Measurements from ENCODE around the gene RAE1. TPM values are rescaled to one million over a fixed set of nuclear protein-coding genes. Genes with fewer than 3 reads are reported as not detected.

Gene RAE1
- total RNA-seq, 1 experiment from 2014 or later = 53.1 TPM

DNA sequence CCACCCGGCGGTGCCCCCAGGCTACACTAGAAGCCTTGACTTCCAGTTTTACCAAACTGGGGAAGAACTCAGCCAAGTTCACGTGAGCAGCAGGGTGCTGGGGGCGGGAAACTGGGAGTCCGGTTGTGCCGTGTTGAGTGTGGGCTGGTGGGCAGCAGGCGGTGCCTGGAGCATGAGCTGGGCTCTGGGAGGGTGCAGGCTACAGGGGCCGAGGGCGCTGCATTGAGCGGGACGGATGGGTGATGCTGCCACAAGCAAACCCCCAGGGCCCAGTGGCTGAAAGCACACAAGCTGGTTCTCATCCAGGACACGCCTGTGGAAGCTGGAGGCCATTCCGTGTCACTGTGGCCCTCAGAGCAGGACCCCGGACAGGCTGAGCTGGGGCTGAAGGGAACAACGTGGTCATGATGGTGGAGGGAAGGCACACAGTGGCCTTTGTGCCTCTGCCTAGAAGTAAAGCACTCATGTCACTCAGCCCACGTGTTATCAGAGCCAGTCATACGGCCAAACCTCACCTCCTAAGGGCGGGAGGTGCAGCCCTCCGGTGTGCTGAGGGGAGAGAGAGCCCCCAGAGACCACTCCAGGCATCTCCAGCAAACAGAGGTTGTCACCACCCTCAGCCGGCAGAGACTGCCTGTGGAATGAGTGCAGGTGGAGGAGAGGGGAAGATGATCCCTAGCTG, 69.7 kb downstream of the RAE1 start:
- no peaks in the 10 kb centered on the region for H3K79me1 ChIP-seq (ENCODE audit: insufficient read depth, low read depth, low read length, poor library complexity, severe bottlenecking)
- no peak overlapping the region for H2BK5ac ChIP-seq (ENCODE audit: insufficient read length, low read length)
- no peaks in the 10 kb centered on the region for H3K27me3 ChIP-seq (ENCODE audit: insufficient read depth, low read length)
- no peak overlapping the region for H3K56ac ChIP-seq (ENCODE audit: insufficient read length, low read depth, low read length)
- H3K27ac Mint-ChIP-seq = peak overlapping the region in 1 of 3 experiments; percentile 77; a peak in 2 of 7 replicates
- H3K36me3 Mint-ChIP-seq (ENCODE audit: insufficient read depth in 1 of 3, low read depth in 3 of 3) = no peaks in the 10 kb centered on the region
- no CpG with 5 or more reads among the region's 20 CpGs for WGBS (ENCODE audit: extremely low coverage, insufficient read length, low lambda C conversion rate)
- no peak overlapping the region for H2BK20ac ChIP-seq (ENCODE audit: low read depth, low read length, poor library complexity, severe bottlenecking)
- H2BK12ac ChIP-seq (ENCODE audit: insufficient read length, low read depth, low read length) = no peak overlapping the region
- no peaks in the 10 kb centered on the region for H3K4me1 ChIP-seq (ENCODE audit: insufficient read depth, low read length)
- no peaks in the 10 kb centered on the region; the same call in none of the 2 replicates for H3K27me3 Mint-ChIP-seq (ENCODE audit: low read depth)
- peaks cover 9 to 19% of the 10 kb centered on the region in 2 experiments for H3K4me1 Mint-ChIP-seq
- TF ChIP-seq, protein P1, sequence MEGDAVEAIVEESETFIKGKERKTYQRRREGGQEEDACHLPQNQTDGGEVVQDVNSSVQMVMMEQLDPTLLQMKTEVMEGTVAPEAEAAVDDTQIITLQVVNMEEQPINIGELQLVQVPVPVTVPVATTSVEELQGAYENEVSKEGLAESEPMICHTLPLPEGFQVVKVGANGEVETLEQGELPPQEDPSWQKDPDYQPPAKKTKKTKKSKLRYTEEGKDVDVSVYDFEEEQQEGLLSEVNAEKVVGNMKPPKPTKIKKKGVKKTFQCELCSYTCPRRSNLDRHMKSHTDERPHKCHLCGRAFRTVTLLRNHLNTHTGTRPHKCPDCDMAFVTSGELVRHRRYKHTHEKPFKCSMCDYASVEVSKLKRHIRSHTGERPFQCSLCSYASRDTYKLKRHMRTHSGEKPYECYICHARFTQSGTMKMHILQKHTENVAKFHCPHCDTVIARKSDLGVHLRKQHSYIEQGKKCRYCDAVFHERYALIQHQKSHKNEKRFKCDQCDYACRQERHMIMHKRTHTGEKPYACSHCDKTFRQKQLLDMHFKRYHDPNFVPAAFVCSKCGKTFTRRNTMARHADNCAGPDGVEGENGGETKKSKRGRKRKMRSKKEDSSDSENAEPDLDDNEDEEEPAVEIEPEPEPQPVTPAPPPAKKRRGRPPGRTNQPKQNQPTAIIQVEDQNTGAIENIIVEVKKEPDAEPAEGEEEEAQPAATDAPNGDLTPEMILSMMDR (conservative IDR thresholded peaks at IDR 0.05) = no peak
- H3K9ac ChIP-seq (ENCODE audit: extremely low read depth, insufficient read length, low read length) = no peak overlapping the region
- no peak overlapping the region for H2BK15ac ChIP-seq (ENCODE audit: low read depth, low read length)
- H4K91ac ChIP-seq (ENCODE audit: insufficient read length, low read depth, low read length) = no peak overlapping the region
- H2AK5ac ChIP-seq (ENCODE audit: insufficient read length, low read length) = no peak overlapping the region
- H4K8ac ChIP-seq (replicated peaks; ENCODE audit: insufficient read length, low read depth, low read length) = no peak overlapping the region
- no peak overlapping the region for H3K27ac ChIP-seq (ENCODE audit: insufficient read length, low read depth, low read length)
- H3T11ph ChIP-seq (ENCODE audit: low read length) = no peak overlapping the region
- DNase-seq = no peak
- H3K23me2 ChIP-seq (ENCODE audit: insufficient read length, low read depth, low read length, poor library complexity, severe bottlenecking) = no peaks in the 10 kb centered on the region
- no peak overlapping the region for H3K18ac ChIP-seq (ENCODE audit: insufficient read length, low read depth, low read length)
- H3K4me2 ChIP-seq (ENCODE audit: insufficient read depth, insufficient read length, low read length) = no peak overlapping the region
- no peak overlapping the region for H3K23ac ChIP-seq (ENCODE audit: insufficient read length, low read depth, low read length)
- H2BK120ac ChIP-seq (ENCODE audit: low read depth, low read length, poor library complexity, severe bottlenecking) = no peak overlapping the region
- no peak overlapping the region for H3K4ac ChIP-seq (ENCODE audit: low read depth, low read length)
- H2AFZ ChIP-seq (ENCODE audit: low read length) = no peak overlapping the region
- H4K5ac ChIP-seq (ENCODE audit: insufficient read length, low read depth, low read length) = no peak overlapping the region
- H3K14ac ChIP-seq (ENCODE audit: insufficient read depth, low read length) = 0 out of 2 replicates have a peak overlapping the region, but pooled peaks have one; percentile 16
- no peaks in the 10 kb centered on the region for H4K20me1 ChIP-seq (ENCODE audit: control insufficient read depth, insufficient read depth, insufficient read length)
- no peak overlapping the region for H3K4me3 Mint-ChIP-seq
- no peaks in the 10 kb centered on the region for H3K9me3 ChIP-seq (ENCODE audit: control insufficient read depth, low read depth, low read length)
- H3K79me2 ChIP-seq (ENCODE audit: insufficient read depth, low read length) = no peaks in the 10 kb centered on the region
- H3K9me3 Mint-ChIP-seq = no peaks in the 10 kb centered on the region
